DMS79 (cell line): Measurements from ENCODE around the gene TMEM151A.
"Not testable (repeated sequence)": the region's sequence is repeated elsewhere in the genome, so short reads cannot be mapped to it uniquely, and the experiment has no call there.

Experiments
- DNase-seq: peaks from one replicate; lab custom pipeline; 2025; lab: John Stamatoyannopoulos, UW

The TMEM151A gene

DNA sequence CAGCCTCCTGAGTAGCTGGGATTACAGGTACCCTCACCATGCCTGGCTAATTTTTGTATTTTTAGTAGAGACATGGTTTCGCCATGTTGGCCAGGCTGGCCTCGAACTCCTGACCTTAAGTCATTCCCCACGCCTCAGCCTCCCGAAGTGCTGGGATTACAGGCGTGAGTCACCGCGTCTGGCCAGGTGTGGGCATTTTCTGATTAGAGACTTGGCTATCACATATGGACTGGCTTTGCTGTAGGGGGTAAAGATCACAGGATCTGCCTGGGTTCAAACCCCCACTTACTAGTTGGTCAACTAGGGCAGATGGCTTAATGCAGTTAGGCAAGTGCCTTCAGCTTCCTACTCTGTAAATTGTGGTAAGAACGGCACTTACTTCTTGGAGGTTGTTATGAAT lies 18.6 kb downstream of the TMEM151A start:
- DNase-seq: no peak

DNA sequence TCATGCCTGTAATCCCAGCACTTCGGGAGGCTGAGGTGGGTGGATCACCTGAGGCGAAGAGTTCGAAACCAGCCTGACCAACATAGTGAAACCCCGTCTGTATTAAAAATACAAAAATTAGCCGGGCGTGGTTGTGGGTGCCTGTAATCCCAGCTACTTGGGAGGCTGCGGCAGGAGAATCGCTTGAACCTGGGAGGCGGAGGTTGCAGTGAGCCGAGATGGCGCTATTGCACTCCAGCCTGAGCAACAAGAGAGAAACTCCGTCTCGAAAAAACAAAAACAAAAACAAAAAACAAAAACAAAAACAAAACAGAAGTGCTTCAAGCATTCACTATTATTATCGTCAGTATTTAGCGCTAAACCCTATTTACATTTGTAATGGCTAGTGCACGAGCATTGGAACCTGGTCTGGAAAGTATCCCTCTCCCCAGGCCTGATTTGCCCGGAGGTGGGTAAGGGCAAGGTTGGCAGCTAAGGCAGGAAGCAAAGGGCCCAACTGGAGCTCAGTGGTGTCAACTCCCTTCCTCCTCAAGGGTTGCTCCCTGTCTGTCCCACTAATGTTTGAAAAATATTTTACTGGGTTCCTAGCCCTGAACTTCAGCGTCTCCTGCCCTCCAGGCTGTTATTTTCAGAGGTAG lies 19.2 kb downstream of the TMEM151A start:
- not testable (repeated sequence) for DNase-seq

DNA sequence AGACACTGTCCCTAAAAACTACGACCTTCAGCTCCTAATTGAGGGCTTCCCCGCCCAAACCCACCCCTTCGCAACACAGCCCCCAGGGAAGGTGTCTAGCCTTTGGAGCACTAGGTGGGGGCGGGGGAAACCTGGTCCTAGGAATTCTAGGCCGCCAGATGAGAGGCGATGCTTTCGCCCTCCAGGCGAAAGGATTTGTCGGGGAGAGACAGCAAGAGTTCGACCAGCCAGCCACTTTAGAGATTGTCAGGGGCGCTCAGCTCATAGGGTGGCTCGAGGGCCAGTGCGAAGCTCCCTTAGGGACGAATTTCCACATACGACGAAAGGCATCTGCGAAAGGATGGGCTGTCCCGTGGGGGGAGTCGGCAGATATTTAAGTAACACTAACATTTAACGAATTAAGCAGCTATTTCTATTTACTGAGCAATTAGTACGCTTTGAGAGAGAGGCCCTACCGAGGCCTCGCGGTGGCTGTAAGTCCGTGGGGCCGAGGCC lies 19.8 kb downstream of the TMEM151A start:
- no peak for DNase-seq

DNA sequence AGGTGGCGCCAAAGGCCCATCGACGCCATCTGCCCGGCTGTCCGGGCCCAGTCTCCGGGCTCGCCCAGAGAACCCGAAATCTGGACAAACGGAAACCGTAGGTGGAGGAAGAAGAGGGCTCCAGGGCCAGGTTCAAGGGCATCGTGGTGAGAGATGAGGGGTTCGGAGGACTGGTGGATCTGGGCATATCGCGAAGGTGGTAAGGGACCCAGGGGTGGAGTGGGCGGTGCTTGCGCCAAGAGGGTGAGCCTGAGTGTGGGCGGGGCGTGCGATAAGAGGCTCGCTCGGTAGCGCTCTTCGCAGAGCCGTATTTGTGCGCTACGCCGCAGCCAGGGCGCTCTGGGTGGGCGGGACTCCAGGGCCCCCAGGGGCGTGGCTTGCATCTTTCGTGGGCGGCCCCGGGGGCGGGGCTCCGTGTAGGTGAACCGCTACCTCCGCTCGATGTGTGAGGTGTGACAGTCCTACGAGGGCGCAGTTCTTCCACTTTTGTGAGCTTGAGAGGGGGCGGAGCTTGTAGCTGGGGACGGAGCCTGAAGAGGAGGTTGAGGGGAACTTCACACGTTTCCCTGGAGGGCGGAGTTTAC lies 20.4 kb downstream of the TMEM151A start:
- DNase-seq: peak; percentile 83

DNA sequence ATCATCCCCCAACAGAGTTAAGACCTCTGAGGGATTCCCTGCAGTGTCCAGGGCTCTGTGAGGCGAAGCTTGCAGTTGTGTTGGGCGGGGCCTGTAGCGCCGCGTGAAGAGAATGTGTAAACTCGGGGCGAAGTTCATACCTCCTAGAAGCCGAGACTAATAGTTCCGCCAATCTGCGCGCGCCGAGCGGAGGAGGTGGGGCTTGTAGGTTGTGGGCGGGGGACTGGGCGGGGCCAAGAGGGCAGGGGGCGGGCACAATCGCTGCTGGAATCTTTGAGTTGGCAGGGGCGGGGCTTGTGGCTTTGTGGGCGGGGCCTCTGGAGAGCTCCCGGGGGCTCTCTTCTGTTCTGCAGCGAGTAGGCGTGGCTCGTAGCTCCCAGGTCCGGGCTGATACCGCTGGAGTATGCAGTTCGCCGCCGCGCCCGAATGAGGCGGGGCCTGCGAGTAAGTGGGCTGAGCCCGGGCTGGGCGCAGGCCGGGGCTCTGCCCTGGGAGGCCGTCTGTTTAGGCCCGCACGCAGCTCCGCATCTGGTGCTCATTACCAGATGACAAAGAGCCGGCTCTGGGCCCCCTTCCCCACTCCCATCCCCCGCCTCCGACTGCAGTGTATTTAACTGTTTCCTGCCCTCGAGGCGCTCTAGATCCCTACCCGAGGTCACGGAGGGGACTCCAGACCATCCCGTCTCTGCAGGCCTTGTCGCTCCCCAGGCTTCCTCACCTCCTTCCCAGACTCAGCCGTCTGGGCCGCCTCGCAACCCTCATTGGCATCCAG lies 21.0 kb downstream of the TMEM151A start:
- peak; percentile 80 for DNase-seq

DNA sequence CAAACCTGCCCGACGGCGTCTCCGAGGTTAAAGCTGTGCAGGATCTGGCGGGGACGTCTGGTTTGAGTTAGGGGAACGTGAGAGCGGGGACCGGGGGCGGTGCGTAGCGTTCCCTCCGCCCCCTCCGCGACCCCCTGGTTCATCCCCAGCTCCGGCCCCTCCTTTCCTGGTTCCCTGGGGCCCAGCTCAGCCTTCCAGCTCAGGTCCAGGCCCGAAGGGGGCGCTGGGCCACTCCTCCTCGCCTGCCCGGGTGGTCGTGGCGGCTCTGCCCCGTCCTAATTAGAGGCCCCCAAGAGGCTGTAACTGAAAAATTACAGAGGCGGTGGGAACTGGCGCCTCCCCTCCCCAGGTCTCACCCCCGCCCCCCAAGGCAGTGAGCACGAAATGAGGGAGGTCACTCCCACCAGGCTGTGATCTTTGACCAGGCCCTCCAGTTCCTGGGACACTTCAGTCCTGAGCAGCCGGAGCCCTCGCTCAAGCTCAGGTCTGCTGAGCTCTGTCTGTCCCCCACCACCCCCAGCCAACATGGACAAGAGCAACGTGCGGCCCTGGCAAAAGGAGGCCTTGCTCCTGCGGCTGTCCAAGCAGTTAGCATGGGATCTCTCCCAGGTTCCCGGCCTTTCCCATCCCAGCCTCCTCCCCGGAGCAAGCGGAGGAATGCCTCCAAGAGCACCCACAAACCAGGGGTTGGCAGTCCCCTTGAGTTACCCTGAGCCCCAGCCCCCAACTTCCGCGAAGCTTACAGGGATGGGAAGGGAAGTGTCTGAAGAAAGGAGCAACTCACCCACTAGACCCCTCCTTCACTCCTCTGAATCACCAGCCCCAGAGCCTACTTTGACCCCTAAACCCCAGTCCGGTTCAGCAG lies 21.9 kb downstream of the TMEM151A start:
- no peak for DNase-seq

DNA sequence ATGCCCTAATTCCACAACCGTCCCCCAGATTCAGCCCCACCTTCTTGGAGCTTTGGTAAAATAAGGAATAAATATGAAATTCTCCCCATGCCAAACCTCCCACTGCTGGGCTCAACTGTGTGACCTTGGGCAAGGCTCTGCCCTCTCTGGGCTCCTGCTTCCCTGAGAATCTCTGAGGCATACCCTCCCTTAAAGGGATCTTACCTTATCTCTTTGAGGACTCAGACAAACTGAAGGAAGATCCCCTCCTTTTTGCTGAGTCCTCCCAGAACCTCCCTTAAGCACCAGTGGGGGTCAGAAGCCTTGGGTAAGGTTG lies 22.4 kb downstream of the TMEM151A start:
- no peak for DNase-seq

DNA sequence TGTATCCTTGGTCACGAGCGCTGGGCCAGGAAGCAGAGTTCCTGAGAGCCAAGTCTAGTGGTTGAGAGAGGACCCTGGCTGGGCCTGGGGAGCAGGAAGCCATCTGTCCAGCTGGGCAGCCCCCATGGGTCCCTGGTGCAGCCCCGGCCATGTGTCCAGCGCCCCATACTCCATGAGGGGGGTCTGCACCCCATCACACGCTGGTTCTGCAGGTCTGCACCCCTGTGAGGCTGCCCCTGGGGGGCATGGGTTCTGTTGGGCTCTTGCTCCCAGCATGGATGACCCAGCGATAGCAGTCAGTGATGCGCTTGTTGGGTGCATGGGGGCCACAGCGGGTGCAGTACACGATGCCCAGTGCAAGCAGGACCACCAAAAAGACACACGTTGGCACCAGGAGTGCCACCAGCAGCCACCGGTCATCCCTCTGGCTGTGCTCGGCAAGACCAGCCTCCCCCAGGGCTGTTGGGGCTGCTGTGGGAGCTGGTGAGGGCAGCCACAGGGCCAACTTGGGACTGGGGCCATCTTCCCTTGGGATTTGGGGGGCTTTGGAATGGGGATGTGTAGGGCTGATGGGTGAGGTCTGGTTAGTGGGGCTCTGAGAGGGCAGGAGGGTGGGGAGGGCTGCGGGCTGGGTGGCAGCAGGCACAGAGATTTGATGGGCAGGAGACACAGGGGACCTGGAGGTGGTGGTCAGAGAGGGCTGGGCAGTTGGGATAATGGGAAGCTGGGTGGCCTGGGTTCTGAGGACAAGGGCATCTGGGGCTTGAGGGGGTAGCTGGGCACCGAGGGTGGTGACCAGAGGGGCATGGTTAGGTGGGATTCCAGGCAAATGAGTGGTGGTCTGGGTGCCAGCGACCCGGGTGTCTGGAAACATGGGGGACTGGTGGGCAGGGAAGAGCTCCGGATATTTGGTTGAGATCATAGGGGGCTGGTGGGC lies 23.1 kb downstream of the TMEM151A start:
- DNase-seq: no peak

DNA sequence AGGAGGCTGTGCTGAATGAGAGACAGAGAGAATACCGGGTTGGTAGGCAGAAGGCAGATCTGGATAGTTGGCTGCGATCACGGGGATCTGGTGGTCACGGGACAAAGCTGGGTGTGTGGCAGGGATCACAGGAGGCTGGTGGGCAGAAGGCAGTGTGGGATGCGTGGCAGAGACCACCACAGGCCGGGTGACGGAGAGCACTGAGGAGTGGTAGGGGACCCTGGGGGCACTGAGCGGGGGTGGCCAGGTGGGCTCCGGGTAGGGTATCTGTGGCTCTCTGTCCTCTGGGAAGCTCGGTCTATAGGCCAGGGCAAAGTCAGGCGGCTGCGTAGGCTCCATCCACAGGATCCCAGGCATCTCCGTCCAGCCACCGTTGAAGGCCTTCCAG lies 23.8 kb downstream of the TMEM151A start:
- no peak for DNase-seq

DNA sequence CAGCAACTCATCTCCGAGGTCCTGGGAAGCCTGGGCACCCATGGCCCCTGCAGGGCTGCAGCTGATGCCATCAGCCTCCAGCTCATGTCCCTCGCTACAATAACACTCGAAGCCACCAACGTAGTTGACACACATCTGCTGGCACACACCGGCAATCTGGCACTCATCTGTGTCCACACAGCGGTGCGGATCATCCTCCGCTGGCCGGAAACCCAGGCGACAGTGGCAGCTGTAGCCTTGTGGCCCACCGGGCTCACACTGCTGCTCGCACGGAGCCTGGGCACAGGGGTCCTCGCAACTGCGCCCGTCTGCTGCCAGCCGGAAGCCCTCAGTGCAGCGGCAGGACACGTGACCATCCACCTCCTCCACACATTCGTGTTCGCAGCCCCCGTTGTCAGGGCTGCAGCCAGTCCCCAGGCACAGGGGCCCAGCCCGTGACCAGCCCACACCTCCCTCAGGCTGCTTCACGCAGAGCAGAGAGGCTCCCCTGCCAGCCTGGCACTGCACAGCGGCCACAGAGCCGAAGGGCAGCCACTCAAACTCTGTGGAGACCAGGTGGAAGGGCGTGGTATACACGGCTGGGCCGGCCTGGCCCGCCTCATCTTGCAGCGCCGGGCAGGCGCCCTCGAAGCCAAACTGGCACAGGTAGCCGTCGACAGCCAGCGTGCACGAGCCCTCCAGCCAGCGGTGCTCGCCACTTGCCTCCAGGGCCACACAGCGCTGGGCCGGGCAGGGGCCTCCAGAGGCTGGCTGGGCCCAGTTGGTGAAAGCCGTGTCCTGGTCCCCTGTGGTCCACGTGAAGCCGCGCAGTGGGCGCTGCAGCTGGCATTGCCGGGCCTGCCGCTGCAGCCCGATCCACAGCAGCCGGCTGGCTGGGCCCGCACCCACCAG lies 24.5 kb downstream of the TMEM151A start:
- DNase-seq: no peak

DNA sequence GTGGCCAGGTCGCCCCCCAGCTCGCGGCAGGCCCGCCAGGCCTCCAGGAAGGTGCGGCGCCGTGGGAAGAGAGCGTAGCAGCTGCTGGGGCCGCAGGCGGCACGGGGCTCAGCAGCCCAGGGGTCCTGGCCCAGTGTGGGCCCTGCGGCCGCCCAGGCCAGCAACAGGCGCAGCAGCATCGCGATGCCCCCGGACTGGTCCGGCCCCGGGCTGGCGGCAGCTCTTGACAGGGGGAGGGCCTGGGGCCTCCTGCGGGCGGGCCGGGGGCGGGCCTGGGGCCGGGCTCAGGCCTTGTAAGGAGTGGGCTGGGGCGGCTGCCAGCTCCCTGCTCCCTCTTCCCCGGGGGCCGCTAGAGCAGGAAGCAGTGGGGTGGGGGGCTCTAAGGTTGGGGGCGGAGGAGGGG lies 25.2 kb downstream of the TMEM151A start, which contains the start of gene CD248:
TSS of gene CD248 (minus strand) at position 196 of the 403 bp plus-strand sequence. CDS start at position 179, 17 bp downstream.
- no peak for DNase-seq

DNA sequence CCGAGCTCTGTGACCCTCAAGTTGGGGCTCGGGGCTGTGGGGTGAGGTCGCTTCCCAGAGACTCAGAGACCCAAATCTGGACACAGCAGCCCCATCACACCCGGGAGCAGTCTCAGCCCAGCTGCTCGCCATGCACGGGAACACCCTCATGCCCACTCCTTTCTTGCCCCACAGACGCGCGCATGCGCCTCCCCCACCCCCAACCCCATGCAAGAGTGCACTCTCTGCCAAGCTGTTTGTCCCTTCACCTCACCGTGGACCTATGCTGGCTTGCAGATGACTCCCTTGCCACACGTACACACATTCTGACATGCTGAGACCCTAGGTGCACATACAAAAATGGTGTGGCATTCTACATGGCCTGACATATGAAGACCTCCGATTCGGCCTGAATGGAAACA lies 25.6 kb downstream of the TMEM151A start:
- DNase-seq: no peak

DNA sequence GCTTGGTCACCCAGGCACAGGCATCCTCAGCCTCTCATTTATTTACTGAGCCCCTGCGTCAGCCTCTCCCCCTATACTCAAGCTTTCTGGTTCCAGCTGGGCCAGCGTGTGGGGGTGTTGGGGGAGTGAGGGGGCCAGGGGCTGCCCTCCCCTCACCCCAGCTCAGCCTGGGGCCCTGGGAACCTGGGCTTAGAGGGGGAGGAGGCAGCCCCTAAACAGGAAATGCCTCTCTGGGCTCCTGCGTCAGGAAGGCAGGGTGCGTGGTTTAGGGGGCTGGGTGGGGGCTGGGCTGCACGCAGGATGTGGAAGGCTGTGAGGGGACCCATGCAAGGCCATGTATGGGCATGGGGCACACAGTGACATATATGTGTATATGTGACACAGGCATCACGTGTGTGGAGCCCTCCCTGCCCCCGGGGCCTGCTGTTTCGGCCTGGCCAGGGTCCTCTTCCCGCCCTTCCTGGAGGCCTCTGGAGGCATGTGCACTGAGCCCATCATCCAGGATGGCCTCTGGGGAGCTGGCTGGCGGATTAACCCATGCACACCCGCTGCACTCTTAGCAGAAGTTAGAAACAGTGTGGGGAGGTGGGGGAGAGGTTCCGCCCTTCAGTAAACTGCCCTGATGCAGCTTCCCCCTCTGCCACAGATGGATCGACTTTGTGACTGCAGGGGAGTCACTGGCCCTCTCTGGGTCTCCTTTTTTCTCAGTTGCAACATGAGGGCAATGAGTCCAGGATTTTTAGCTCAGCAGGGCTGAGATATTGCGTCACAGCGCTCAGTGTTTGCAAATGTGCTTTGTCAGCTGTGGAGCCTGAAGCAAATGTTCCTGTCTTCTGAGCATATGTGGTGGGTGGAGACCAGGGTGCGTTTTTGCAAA lies 26.3 kb downstream of the TMEM151A start:
- no peak for DNase-seq

DNA sequence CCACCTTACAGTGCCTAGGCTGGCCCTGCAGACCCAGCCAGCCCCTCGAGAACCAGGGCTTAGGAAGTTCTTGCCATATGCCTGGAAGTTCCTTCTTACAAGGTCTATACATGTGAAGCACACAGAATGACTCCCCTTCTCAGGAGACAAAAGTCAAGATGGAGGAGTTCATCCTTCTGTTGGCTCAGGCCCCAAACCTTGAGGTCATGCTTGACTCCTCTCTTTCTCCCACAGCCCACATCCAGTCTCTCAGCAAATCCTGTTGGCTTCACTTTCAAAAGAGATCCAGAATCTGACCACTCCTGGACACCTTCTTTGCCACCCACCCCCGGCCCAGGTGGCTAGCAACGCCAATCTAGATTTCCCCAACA lies 26.9 kb downstream of the TMEM151A start:
- DNase-seq: no peak

DNA sequence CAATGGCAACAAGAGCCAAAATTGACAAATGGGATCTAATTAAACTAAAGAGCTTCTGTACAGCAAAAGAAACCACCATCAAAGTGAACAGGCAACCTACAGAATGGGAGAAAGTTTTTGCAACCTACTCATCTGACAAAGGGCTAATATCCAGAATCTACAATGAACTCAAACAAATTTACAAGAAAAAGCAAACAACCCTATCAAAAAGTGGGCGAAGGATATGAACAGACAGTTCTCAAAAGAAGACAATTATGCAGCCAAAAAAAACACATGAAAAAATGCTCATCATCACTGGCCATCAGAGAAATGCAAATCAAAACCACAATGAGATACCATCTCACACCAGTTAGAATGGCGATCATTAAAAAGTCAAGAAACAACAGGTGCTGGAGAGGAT lies 28.6 kb downstream of the TMEM151A start:
- not testable (repeated sequence) for DNase-seq

DNA sequence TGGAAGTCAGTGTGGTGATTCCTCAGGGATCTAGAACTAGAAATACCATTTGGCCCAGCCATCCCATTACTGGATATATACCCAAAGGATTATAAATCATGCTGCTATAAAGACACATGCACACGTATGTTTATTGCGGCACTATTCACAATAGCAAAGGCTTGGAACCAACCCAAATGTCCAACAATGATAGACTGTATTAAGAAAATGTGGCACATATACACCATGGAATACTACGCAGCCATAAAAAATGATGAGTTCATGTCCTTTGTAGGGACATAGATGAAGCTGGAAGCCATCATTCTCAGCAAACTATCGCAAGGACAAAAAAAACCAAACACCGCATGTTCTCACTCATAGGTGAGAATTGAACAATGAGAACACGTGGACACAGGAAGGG lies 29.1 kb downstream of the TMEM151A start:
- DNase-seq: not testable (repeated sequence)

DNA sequence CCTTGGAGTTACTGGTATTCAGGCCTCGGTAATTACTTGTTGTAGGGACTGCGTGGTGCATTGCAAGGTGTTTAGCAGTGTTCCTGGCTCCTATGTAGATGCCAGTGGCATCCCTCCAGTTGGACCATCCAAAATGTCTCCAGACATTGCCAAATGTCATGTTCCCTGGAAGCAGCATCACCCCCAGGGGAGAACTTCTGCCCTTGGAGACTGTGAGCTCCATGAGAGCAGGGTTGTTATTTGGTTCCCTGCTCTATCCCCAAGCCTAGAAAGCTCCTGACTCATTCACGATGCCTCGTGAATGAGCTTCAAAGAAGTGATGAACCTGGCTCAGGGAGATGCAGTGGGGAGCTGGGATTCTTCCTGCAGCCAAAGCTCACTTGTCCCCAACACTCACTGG lies 29.9 kb downstream of the TMEM151A start:
- DNase-seq: no peak

DNA sequence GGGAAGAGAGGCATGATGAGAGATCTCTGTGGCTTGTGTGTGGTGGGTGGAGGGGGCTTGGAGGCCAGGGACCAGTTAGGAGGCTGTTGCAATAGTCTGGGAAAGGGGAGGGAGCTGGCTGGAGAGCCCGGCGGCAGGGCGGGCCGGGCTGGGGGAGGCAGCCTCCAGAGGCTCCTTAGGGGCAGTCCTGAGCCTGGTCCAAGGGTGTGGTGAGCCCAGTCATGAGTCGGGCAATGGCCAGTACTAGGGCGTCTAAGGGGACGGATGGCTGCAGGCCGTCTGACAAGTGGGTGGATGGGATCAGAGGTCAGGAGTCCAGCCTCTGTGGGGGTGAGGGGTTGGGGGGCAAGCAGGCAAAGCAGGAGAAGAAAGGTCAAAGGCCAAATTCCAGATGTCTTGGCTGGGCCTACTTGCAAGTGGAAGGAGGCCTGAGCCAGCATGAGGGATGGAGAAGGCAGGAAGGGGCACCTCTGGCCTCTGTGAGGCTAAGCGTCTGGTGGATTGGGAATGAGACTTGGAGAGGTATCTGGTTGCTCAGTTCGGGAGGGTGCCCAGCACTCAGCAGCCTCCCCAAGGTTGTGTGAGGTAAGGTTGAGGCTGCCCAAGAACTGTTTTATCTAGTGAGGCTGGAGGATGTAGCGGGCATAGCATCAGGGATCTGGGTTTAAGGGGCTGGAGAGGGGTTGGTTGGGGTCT lies 31.2 kb downstream of the TMEM151A start:
- no peak for DNase-seq

DNA sequence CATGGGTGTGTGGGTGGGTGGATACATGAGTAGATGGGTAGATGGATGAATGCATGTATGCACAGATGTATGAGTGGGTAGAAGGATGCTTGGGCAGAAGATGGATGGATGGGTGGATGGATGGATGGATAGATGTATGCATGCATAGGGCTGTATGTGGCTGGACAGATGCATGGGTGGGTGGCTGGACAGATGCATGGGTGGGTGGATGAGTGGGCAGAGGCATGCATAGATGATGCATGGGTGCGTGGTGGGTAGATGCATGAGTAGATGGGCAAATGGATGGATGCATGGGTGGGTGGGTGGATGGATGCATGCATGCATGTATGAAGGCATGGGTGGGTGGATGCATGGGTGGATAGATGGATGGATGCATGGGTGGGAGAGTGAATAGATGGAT lies 32.0 kb downstream of the TMEM151A start:
- no peak for DNase-seq
